IPS-18c (cell line): ENCODE measurements around the gene ZNF263.
"Not testable (repeated sequence)": the region's sequence is repeated elsewhere in the genome, so short reads cannot be mapped to it uniquely, and the experiment has no call there.

ENCODE experiments used
- H3K4me3 ChIP-seq: 2 replicates; pipeline ENCODE4 v1.7.0; 2013; ENCODE audit warnings: low read depth, mild to moderate bottlenecking, low read length, moderate library complexity; ENCODE audit not compliant: insufficient read depth
- H3K9me3 ChIP-seq: one replicate; pipeline ENCODE4 v1.6.1; 2013; ENCODE audit warnings: mild to moderate bottlenecking, low read length, moderate library complexity; ENCODE audit not compliant: control insufficient read depth, insufficient read depth

Gene ZNF263

DNA sequence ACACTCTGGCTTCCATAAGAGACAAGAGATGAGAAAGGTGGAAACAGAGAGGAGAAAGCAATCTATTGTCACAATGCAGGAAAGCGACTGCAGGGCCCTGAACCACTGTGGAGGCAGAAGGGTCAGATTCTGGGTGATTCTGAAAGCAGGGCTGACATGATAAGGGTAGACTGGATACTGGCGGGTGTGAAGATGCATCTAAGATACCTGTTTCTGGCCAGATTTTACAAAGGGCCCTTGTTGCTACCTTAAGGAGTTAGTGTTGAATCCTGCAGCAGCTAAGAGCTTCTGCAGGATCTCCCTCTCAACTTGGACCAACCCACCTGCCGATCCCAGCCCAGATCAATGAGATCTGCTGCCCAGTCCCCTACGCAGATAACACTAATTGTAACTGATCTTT is 20.8 kb upstream of the ZNF263 start:
- H3K4me3 ChIP-seq: no peak overlapping the region
- no peaks in the 10 kb centered on the region for H3K9me3 ChIP-seq

DNA sequence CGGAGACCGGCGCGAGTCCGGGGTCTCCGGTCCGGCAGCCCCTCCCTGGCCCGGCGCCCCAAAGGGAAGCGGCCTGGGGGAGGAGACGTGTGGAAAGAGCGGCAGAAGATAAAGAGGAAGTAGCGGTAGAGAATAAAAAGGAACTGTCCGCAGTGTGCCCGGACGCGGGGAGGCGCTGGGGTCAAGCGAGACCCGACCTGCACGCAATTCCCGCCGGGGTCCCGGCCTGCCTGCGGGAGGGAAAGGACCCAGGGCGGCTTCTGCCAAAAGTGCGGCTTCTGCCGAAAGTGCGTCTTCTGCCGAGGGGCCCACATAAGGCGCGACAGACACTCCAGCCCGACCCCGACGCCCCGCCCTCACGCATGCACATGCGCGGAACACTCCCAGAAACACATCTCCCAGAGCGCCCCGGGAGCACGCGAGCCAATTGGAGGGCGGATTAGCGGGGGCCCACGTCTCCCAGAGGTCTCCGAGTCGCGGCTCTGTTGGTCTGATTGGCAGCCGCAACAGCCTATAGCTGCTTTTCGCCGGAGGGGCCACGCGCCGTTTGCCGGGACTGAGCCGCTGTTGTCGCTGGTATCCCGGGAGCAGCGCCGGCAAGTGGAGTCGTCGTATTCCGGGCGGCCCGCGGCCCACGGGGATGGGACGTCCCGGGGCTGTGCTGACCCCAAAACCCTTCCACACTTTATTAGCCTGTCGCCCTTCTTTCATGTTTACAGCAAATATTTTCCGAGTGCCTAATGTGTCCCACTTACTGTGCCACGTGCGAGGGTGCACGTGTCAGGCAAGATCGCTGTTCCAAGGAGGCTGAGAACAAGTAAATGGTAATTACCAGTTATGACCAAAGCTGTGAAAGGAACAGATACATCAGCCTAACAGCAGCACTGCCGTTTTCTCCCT is 18.9 kb upstream of the ZNF263 start:
- H3K9me3 ChIP-seq: no peaks in the 10 kb centered on the region
- H3K4me3 ChIP-seq: peak overlapping the region; percentile 70

- Histone ChIP-seq H3K4me3 (no peak overlapping the region), H3K9me3 (no peaks in the 10 kb centered on the region)
Observed at GRCh38 chr16:3266873-3267537, 16.3 kb upstream of the ZNF263 start.

DNA sequence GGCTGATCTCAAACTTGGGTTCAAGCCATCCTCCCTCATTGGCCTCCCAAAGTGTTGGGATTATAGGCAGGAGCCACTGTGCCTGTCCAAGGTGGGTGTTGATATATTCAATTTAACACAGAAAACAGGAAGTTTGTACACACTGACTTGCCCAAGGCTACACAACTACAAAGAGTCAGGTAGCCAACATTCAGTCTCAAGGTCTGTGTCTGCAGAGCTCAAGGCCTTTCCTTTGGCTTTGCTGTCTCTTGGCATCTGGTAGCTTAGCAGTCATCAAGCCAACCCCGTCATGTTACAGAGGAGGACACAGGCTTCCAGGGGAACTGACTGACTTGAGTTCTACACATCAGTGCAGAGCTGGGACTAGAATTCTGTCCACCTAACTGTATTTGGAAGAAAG is 15.0 kb upstream of the ZNF263 start:
- Histone ChIP-seq H3K9me3 (no peaks in the 10 kb centered on the region), H3K4me3 (no peak overlapping the region)

- not testable (repeated sequence) for H3K4me3 ChIP-seq, H3K9me3 ChIP-seq
Observed at GRCh38 chr16:3270718-3271117, 12.6 kb upstream of the ZNF263 start.

DNA sequence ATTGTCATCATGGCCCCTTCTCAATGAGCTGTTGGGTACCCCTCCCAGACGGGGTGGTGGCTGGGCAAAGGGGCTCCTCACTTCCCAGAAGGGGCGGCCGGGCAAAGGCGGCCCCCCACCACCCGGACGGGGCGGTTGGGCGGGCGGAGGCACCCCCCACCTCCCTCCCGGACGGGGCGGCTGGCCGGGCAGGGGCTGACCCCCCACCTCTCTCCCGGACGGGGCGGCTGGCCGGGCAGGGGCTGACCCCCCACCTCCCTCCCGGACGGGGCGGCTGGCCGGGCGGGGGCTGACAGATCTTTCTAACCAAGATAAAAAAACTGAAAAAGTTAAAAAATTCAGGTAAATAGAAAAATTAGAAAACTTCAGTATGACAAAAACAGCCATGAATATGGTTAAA is 12.0 kb upstream of the ZNF263 start:
- H3K4me3 ChIP-seq, H3K9me3 ChIP-seq: not testable (repeated sequence)

GRCh38 chr16:3274490-3274889 is 8.8 kb upstream of the ZNF263 start:
- Histone ChIP-seq H3K4me3 (no peak overlapping the region), H3K9me3 (peaks cover 2% of the 10 kb centered on the region)

- H3K4me3 ChIP-seq: no peak overlapping the region
Observed at GRCh38 chr16:3274947-3275346, 8.3 kb upstream of the ZNF263 start.

DNA sequence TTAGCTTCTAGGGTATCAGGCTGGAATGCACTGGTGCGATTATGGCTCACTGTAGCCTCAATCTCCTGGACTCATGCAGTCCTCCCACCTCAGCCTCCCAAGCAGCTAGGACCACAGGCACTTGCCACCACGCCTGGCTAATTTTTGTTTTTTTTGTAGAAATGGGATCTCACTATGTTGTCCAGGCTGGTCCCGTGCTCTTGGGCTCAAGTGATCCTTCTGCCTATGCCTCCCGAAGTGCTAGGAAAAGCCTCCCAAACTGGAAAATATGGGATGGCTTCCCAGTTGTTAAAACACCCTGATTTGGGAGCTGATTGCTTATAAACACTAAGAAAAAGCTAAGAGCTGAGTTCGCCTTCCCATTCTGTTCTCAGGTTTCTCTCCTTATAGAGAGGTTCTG is 6.6 kb upstream of the ZNF263 start:
- Histone ChIP-seq H3K9me3 (peaks cover 2% of the 10 kb centered on the region), H3K4me3 (no peak overlapping the region)

More at GRCh38 chr16:3274947-3275346, 8.3 kb upstream of the ZNF263 start:
- H3K9me3 ChIP-seq: peaks cover 2% of the 10 kb centered on the region

GRCh38 chr16:3281222-3281820 is 2.0 kb upstream of the ZNF263 start:
- peaks cover 5% of the 10 kb centered on the region for H3K9me3 ChIP-seq
- no peak overlapping the region for H3K4me3 ChIP-seq

DNA sequence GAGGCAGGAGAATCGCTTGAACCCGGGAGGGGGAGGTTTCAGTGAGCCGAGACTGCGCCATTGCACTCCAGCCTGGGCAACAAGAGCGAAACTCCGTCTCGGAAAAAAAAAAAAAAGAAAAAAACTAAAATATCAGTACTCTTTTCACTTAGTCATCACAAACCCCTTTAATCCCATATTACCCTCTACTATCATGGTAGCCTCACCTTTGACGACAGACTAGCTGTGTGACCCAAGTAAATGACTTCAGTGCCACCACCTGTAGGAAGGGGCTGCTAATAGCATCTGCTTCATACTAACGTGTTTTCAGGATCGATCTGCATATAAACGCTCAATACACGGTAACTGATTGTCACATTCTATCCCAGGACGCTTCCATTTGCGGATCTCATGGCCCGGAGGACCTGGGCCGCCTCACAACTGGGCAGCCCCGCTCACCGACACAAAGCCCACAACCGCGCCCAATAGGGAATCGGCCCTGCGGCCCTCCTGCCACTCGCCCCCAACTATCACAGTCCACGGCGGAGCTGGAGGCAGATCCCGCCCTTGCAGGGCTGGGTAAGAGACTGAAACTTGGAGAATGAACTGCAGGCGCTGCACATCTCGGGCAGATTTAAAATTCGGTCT is 1.1 kb upstream of the ZNF263 start:
- Histone ChIP-seq H3K9me3 (peaks cover 11% of the 10 kb centered on the region), H3K4me3 (peak overlapping the region; percentile 95)

- peaks cover 11% of the 10 kb centered on the region for H3K9me3 ChIP-seq
- peak overlapping the region; percentile 95 for H3K4me3 ChIP-seq
Observed at GRCh38 chr16:3283543-3284447, 504 bp downstream of the ZNF263 start.

DNA sequence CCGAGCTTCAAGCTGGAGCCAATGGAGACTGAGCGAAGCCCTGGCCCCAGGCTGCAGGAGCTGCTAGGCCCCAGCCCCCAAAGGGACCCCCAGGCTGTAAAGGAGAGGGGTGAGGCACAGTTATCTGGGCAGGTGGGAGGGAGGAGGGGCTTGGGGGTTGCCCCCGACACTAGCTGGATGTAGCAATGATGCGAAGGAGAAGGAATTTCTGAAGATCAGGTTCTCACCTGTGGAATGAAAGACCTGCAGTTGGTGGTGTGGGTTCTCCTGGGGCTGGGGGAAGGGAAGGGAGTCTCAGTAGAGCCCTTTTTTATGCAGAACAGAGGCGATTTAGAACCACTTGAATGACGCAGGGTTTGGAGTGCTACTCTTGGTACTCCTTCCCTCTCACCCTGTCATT is 1.8 kb downstream of the ZNF263 start:
- Histone ChIP-seq H3K9me3 (peaks cover 21% of the 10 kb centered on the region), H3K4me3 (peak overlapping the region; percentile 95)

- no peak overlapping the region for H3K4me3 ChIP-seq
- H3K9me3 ChIP-seq: peaks cover 36% of the 10 kb centered on the region
Observed at GRCh38 chr16:3289998-3290673, 6.8 kb downstream of the ZNF263 start.

DNA sequence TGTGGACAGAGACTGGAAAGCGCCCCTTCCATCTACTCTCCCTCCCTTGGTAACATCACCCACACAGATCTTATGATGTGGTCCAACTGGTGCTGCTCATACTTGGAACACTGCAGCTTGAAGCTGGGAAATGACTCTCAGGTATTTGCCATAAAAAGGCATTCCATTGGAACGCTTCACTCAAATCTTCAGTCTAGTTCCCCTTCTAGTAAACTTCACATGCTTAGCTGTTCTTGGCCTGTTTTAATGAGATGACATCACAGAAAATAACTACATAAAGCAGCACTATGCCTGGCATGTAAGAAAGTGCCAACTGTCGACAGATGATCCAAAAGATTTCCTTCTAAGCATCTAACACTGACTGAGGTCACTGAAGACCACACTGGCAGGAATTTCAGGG is 9.3 kb downstream of the ZNF263 start:
- Histone ChIP-seq H3K9me3 (peaks cover 31% of the 10 kb centered on the region), H3K4me3 (no peak overlapping the region)

DNA sequence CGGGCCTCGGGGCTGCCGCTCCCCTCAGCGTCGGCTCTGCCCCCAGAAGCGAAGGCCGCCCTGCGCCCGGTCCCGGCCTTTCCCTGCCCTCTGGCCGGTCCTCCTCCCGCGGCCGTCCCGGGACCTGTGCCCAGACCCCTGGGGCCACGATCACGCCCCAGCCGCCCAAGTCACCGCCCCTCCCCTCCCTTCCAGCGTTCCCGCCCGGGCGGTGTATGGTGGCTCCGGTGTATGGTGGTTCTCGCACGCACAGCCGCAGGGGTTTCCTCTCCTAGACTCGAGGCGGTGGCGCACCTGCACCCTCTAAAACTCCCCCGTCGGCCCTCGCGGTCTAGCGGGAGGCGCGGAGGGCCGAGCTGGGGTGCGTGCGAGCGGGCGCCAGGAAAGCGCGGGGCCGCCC is 11.9 kb downstream of the ZNF263 start:
- Histone ChIP-seq H3K4me3 (no peak overlapping the region), H3K9me3 (peaks cover 17% of the 10 kb centered on the region)
